Fibroblast of pulmonary artery (primary cell): ENCODE data around the gene MXRA8.

ENCODE experiments used
- DNase-seq: peaks from one replicate; pipeline ENCODE4 v3.0.0-alpha.2; 2010; ENCODE audit warnings: low read depth
- H3K4me3 ChIP-seq: replicated peaks from 2 replicates; pipeline ENCODE4 v1.5.1; 2011; ENCODE audit warnings: low read depth, mild to moderate bottlenecking, control low read depth, low read length, moderate library complexity
- TF ChIP-seq, protein P1 (sequence below): IDR thresholded peaks from 2 replicates; pipeline ENCODE4 v1.5.1; 2011; ENCODE audit warnings: mild to moderate bottlenecking, control low read depth, low read length, inconsistent platforms; ENCODE audit errors: missing control alignments

MXRA8 gene

DNA sequence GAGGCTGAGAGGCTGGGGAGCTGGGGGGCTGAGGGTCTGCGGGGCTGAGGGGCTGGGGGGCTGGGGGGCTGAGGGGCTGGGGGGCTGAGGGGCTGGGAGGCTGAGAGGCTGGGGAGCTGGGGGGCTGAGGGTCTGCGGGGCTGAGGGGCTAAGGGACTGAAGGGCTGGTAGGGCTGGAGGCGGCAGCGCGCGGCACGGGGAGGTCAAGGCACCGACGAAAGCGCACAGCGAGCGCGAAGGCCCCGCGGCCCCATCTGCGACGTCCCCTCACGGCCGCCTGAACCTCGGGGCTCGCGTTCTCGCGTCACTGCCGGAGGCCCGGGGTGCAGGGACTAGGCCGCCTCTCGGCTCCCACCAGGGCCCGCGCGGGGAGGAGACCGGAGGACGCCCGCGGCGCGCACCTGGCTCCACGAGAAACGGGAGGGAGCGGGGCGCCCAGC lies 34.3 kb downstream of the MXRA8 start:
- DNase-seq = no peak
- peak overlapping the region; percentile 79 for H3K4me3 ChIP-seq
- TF ChIP-seq, protein P1, sequence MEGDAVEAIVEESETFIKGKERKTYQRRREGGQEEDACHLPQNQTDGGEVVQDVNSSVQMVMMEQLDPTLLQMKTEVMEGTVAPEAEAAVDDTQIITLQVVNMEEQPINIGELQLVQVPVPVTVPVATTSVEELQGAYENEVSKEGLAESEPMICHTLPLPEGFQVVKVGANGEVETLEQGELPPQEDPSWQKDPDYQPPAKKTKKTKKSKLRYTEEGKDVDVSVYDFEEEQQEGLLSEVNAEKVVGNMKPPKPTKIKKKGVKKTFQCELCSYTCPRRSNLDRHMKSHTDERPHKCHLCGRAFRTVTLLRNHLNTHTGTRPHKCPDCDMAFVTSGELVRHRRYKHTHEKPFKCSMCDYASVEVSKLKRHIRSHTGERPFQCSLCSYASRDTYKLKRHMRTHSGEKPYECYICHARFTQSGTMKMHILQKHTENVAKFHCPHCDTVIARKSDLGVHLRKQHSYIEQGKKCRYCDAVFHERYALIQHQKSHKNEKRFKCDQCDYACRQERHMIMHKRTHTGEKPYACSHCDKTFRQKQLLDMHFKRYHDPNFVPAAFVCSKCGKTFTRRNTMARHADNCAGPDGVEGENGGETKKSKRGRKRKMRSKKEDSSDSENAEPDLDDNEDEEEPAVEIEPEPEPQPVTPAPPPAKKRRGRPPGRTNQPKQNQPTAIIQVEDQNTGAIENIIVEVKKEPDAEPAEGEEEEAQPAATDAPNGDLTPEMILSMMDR = no peak

DNA sequence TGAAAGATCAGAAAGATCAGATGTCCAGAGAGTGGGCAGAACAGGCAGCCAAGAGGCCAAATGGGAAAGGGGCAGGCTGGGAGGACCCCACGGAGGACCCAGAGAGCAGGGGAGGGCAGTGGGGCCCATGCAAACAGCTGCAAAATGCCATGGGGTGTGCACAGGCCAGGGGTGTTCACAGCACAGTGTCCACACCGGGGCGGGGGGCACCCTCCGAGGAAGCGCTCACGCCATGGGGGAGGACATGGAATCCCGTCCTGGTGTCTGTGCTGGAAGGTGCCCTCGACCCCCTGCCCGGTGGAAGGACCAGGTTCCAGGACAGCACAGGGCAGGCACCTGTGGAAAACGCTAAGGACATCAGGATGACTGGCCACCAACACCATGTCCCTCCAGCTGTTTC lies 35.4 kb downstream of the MXRA8 start:
- no peak overlapping the region for H3K4me3 ChIP-seq
- DNase-seq = no peak
- TF ChIP-seq, protein P1 = no peak

DNA sequence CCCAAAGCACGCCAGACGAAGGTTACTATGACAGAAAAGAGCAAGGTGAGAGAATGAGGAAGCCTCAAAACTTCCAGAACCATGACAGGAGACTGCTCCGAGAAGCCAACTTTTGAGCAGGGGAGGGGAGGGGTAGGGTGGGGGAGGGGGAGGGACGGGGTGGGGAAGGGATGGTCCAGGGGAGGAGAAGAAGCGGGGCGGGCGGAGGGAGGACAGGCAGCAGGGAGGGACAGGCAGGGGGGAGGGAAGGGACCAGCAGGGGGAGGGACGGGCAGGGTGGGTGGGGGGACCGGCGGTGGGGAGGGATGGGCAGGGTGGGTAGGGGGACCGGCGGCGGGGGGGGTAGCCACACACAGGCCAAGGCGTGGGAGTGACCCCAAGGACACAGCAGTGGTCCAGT lies 35.9 kb downstream of the MXRA8 start:
- no peak for DNase-seq
- TF ChIP-seq, protein P1 = no peak
- no peak overlapping the region for H3K4me3 ChIP-seq

DNA sequence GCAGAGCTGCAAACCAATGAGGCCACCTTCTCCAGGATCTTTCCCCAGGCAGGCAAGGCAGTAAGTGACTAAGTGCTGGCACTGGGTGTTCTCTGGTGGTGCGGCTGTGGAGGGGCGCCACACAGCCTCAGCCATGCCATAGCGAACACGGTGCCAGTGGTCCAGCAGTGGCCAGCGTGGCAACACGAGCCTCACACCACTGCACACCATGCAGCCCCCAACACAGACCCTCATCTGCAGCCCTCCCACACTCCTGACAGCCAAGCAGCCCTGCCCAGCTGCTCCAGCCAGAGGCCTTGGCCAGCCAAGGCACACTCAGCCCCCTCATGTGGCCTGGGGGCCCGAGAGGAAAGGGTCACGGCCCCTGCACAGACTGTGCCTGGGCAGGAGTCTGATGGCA lies 36.9 kb downstream of the MXRA8 start:
- TF ChIP-seq, protein P1 = no peak
- DNase-seq = no peak
- H3K4me3 ChIP-seq = no peak overlapping the region

DNA sequence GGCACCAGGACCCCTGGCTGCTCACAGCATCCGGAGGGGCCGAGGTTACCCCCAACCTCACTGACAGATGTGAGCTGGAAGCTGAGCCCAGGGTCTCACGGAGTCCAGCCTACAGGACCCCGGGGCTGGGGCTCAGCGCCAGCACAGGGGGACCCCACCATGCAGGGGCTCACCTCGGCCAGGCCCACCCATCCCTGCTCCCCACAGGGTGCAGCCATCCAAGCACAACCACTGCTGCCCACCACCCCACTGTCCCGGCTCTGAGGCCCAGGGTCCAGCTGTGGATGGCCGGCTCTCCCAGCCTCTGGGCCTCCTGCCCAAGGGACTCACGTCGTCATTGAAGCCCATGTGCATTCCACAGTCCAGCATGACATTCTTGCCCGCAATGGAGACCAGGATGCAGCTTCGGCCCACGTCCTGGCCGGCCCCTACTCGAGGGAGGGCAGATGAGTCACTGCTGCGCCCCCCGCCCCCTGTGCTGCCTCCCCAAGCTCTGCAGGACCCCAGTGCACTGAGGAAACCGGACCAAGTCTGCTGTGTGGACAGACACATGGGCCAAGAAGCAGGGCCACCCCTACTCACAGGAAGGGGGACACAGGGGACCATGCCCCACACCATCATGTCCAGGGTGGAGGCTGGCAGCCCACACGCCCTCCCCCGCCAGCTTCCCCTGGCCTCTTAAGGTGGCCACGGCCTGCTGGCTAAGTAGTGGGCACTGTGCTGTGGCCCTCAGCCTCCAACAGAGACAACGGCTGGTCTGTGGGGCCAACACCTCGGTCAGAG lies 37.5 kb downstream of the MXRA8 start:
- no peak overlapping the region for H3K4me3 ChIP-seq
- DNase-seq = no peak
- TF ChIP-seq, protein P1 = no peak

DNA sequence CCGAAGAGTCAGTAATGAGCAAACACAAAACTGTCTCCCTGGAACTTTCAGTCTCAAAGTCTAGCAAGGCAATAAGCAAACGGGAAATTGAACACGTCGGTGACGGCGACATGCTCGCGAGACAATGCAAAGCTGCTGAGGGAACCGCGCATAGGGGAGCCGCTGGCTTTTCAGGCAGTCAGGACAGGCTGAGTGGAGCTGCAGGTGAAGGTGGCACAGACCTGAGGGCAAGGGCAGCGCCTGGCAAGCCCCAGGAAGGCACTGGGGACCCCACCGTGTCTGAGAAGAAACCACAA lies 38.8 kb downstream of the MXRA8 start:
- DNase-seq = no peak
- TF ChIP-seq, protein P1 = no peak
- H3K4me3 ChIP-seq = no peak overlapping the region
